Upper lobe of left lung (tissue), 6 donors: ENCODE data around the gene F2R. TPM values are rescaled to one million over a fixed set of nuclear protein-coding genes. Genes with fewer than 3 reads are reported as not detected.

ENCODE experiments used
- ATAC-seq, 2 donors: fragments of 200-7000 bp; cut with Tn5 transposase; one replicate each; pipeline ENCODE4 v1.9.1; 2022; ENCODE audit warnings: mild to moderate bottlenecking in 2 of 2, moderate library complexity in 2 of 2; ENCODE audit not compliant: low FRiP score in 2 of 2
- DNase-seq, 2 donors: peaks; one replicate each; pipeline ENCODE4 v3.0.0-alpha.2; 2019 to 2020
- H3K27ac ChIP-seq, 4 donors: fragments of 200-600 bp; sonication (generic); one replicate each; pipeline ENCODE4 v1.5.1; 2016 to 2019
- H3K27me3 ChIP-seq, 4 donors: fragments of 200-600 bp; sonication (generic); one replicate each; pipeline ENCODE4 v1.5.1; 2017 to 2019
- H3K36me3 ChIP-seq, 4 donors: fragments of 200-600 bp; sonication (generic); one replicate each; pipeline ENCODE4 v1.5.1; 2016 to 2019
- H3K4me1 ChIP-seq, 4 donors: fragments of 200-600 bp; sonication (generic); one replicate each; pipeline ENCODE4 v1.5.1; 2018 to 2019
- H3K4me3 ChIP-seq, 4 donors: fragments of 200-600 bp; sonication (generic); one replicate each; pipeline ENCODE4 v1.5.1; 2017 to 2019; ENCODE audit warnings: mild to moderate bottlenecking in 2 of 4, moderate library complexity in 1 of 4
- H3K9me3 ChIP-seq, 4 donors: fragments of 200-600 bp; sonication (generic); one replicate each; pipeline ENCODE4 v1.5.1; 2018 to 2019
- CTCF ChIP-seq, 6 experiments: fragments of 450-650 bp in 4 of 6; fragments of 200-600 bp in 2 of 6; sonication (generic) in 2 of 6; IDR thresholded peaks; one replicate each; pipeline ENCODE4 v1.5.1; 2016 to 2019; ENCODE audit warnings: antibody characterized with exemption in 6 of 6
- EP300 ChIP-seq, 4 donors: sonication (generic); formaldehyde crosslinking; IDR thresholded peaks; one replicate each; pipeline ENCODE4 v1.5.1; 2017; ENCODE audit warnings: antibody characterized with exemption in 4 of 4, control low read depth in 2 of 4
- POLR2A ChIP-seq, 4 donors: fragments of 450-650 bp; IDR thresholded peaks; one replicate each; pipeline ENCODE4 v1.5.1; 2016 to 2017; ENCODE audit warnings: antibody characterized with exemption in 4 of 4, mild to moderate bottlenecking in 2 of 4
- POLR2AphosphoS5 ChIP-seq, 2 donors: sonication (generic); formaldehyde crosslinking; IDR thresholded peaks; one replicate each; pipeline ENCODE4 v1.5.1; 2017; ENCODE audit warnings: antibody characterized with exemption in 2 of 2
- WGBS, 2 donors: methylation state at CpG; one replicate each; pipeline ENCODE4 v1.1.5; 2017 to 2018; 5-methylcytosine and 5-hydroxymethylcytosine counted together
- total RNA-seq, 6 donors: library from RNA; depleted of rRNA in 4 of 6; stranded (reverse); fragments of >200 nt in 4 of 6; gene quantifications; one replicate each; pipeline versions ENCODE4 v1.1.0 to v1.2.1, GENCODE V29; 2016 to 2021
- donor health status: DM: no; HTN: no; CAD: no; lungs with moderate emphysema.
- donor health status: DM: no; HTN: yes; CAD: no; lungs with severe emphysema.

The F2R gene
- total RNA-seq, 6 donors from 2014 or later, result 11.5 to 34.2 (median 20.1) TPM

- no peak for ATAC-seq
These were observed 29.7 kb downstream of the F2R start for GRCh38 chr5:76745670-76746069.

GRCh38 chr5:76746677-76747076 is 30.8 kb downstream of the F2R start:
- TF ChIP-seq POLR2A (IDR thresholded peaks at IDR 0.05) (no peak), CTCF (IDR thresholded peaks at IDR 0.05) (no peak), POLR2AphosphoS5 (IDR thresholded peaks at IDR 0.05) (no peak), EP300 (IDR thresholded peaks at IDR 0.05) (no peak)
- no peak for DNase-seq
- no peaks in the 10 kb centered on the region for H3K4me1 ChIP-seq
- H3K9me3 ChIP-seq, result no peaks in the 10 kb centered on the region
- ATAC-seq, result no peak
- no peak overlapping the region for H3K27ac ChIP-seq
- 92% methylated on average over 2 of the region's 2 CpGs for WGBS, 2 donors
- H3K27me3 ChIP-seq, result no peaks in the 10 kb centered on the region
- H3K36me3 ChIP-seq, result no peaks in the 10 kb centered on the region
- H3K4me3 ChIP-seq, result no peak overlapping the region

More at GRCh38 chr5:76745670-76746069, 29.7 kb downstream of the F2R start:
- H3K27me3 ChIP-seq, result no peaks in the 10 kb centered on the region
- H3K9me3 ChIP-seq, result no peaks in the 10 kb centered on the region
- 59 to 73% methylated on average over 3 of the region's 3 CpGs for WGBS, 2 donors
- H3K4me3 ChIP-seq, result no peak overlapping the region
- H3K36me3 ChIP-seq, result no peaks in the 10 kb centered on the region
- no peaks in the 10 kb centered on the region for H3K4me1 ChIP-seq
- DNase-seq, result no peak
- H3K27ac ChIP-seq, result no peak overlapping the region
- TF ChIP-seq POLR2A (IDR thresholded peaks at IDR 0.05) (no peak), POLR2AphosphoS5 (IDR thresholded peaks at IDR 0.05) (no peak), CTCF (IDR thresholded peaks at IDR 0.05) (no peak)

GRCh38 chr5:76747706-76748105 is 31.8 kb downstream of the F2R start:
- ATAC-seq (no peak), DNase-seq (peak in 1 of 2 donors; percentile 33)
- Histone ChIP-seq H3K27ac (no peak overlapping the region), H3K27me3 (no peaks in the 10 kb centered on the region), H3K36me3 (no peaks in the 10 kb centered on the region), H3K9me3 (no peaks in the 10 kb centered on the region), H3K4me1 (no peaks in the 10 kb centered on the region), H3K4me3 (no peak overlapping the region)
- WGBS, 2 donors, result 88 to 91% methylated on average over 13 of the region's 13 CpGs
- TF ChIP-seq POLR2AphosphoS5 (IDR thresholded peaks at IDR 0.05) (no peak), EP300 (IDR thresholded peaks at IDR 0.05) (no peak), POLR2A (IDR thresholded peaks at IDR 0.05) (no peak), CTCF (IDR thresholded peaks at IDR 0.05) (no peak)

GRCh38 chr5:76751291-76751690 is 35.4 kb downstream of the F2R start:
- Histone ChIP-seq H3K27ac (no peak overlapping the region), H3K4me1 (no peaks in the 10 kb centered on the region), H3K9me3 (no peaks in the 10 kb centered on the region), H3K27me3 (no peaks in the 10 kb centered on the region), H3K4me3 (no peak overlapping the region), H3K36me3 (no peaks in the 10 kb centered on the region)
- ATAC-seq (no peak), DNase-seq (no peak)
- TF ChIP-seq POLR2AphosphoS5 (IDR thresholded peaks at IDR 0.05), result no peak
- TF ChIP-seq POLR2A (IDR thresholded peaks at IDR 0.05), result no peak
- no peak for TF ChIP-seq EP300 (IDR thresholded peaks at IDR 0.05)
- TF ChIP-seq CTCF (IDR thresholded peaks at IDR 0.05), result no peak
- 92 to 93% methylated on average over 5 of the region's 5 CpGs for WGBS, 2 donors

- H3K27me3 ChIP-seq, result no peaks in the 10 kb centered on the region
- H3K4me3 ChIP-seq, result no peak overlapping the region
- DNase-seq (no peak), ATAC-seq (peak in 1 of 2 donors; percentile 40)
- H3K4me1 ChIP-seq, result no peaks in the 10 kb centered on the region
- no peaks in the 10 kb centered on the region for H3K9me3 ChIP-seq
- TF ChIP-seq EP300 (IDR thresholded peaks at IDR 0.05), result no peak
- no peak for TF ChIP-seq CTCF (IDR thresholded peaks at IDR 0.05)
- no peak for TF ChIP-seq POLR2A (IDR thresholded peaks at IDR 0.05)
- no peak for TF ChIP-seq POLR2AphosphoS5 (IDR thresholded peaks at IDR 0.05)
- WGBS, 2 donors, result 85 to 87% methylated on average over 3 of the region's 3 CpGs
- no peaks in the 10 kb centered on the region for H3K36me3 ChIP-seq
- no peak overlapping the region for H3K27ac ChIP-seq
These were observed 38.7 kb downstream of the F2R start for GRCh38 chr5:76754668-76755078.
